HEK293 (cell line): ENCODE results near the gene OR2S2.

Experiments
- CTCF ChIA-PET: fragments of 350-600 bp; formaldehyde crosslinking; extraction: SDS; loops from one replicate; lab custom pipeline; 2021; ENCODE audit warnings: antibody characterized with exemption; lab: Yijun Ruan, JAX
- POLR2A ChIA-PET: fragments of 300-600 bp; formaldehyde crosslinking; extraction: SDS; loops from one replicate; lab custom pipeline; 2020; ENCODE audit warnings: antibody characterized with exemption, inconsistent platforms; lab: Yijun Ruan, JAX
- H3K27ac ChIP-seq: fragments of 200-500 bp; sonication (Bioruptor generic); 2 replicates; pipeline ENCODE4 v1.5.1; 2014; ENCODE audit warnings: low read depth, low read length, control low read depth, inconsistent platforms; ENCODE audit errors: extremely low read depth
- H3K36me3 ChIP-seq, 2 experiments: fragments of 200-500 bp in 1 of 2; sonication (Bioruptor generic) in 1 of 2; 1 replicate in 1 of 2; 2 replicates in 1 of 2; pipeline ENCODE4 v1.5.1; 2014 to 2017; ENCODE audit warnings: inconsistent platforms in 2 of 2, low read length in 2 of 2; ENCODE audit not compliant: control insufficient read depth in 2 of 2, insufficient read depth in 1 of 2
- H3K4me1 ChIP-seq: fragments of 200-500 bp; sonication (Bioruptor generic); 2 replicates; pipeline ENCODE4 v1.5.1; 2014; ENCODE audit warnings: mild to moderate bottlenecking, low read length, inconsistent platforms; ENCODE audit not compliant: control insufficient read depth, insufficient read depth
- H3K4me3 ChIP-seq: 2 replicates; pipeline ENCODE4 v1.5.1; 2011; ENCODE audit warnings: low read depth, mild to moderate bottlenecking, control low read depth, low read length, moderate library complexity
- H3K9me3 ChIP-seq: fragments of 200-500 bp; sonication (Bioruptor generic); 2 replicates; pipeline ENCODE4 v1.5.1; 2014; ENCODE audit warnings: low read depth, low read length, inconsistent platforms; ENCODE audit not compliant: control insufficient read depth, insufficient read depth
- GLI4 ChIP-seq: fragments of 450-650 bp; formaldehyde crosslinking; IDR thresholded peaks from 2 replicates; pipeline ENCODE4 v1.5.1; 2016; ENCODE audit warnings: missing biosample characterization, missing genetic modification characterization
- HOXC10 ChIP-seq: sonication (generic); formaldehyde crosslinking; IDR thresholded peaks from 2 replicates; pipeline ENCODE4 v1.8.1; 2023; ENCODE audit warnings: mild to moderate bottlenecking, missing genetic modification reagents
- KLF16 ChIP-seq: fragments of 450-650 bp; formaldehyde crosslinking; IDR thresholded peaks from 2 replicates; pipeline ENCODE4 v1.5.1; 2017; ENCODE audit warnings: missing biosample characterization, missing genetic modification characterization
- MEIS1 ChIP-seq: sonication (generic); formaldehyde crosslinking; IDR thresholded peaks from 2 replicates; pipeline ENCODE4 v1.8.1; 2022; ENCODE audit warnings: missing genetic modification reagents, mild to moderate bottlenecking, borderline replicate concordance
- MYNN ChIP-seq: fragments of 450-650 bp; formaldehyde crosslinking; IDR thresholded peaks from 2 replicates; pipeline ENCODE4 v1.5.1; 2016; ENCODE audit warnings: missing biosample characterization, missing genetic modification characterization, borderline replicate concordance
- OSR2 ChIP-seq: fragments of 450-650 bp; formaldehyde crosslinking; IDR thresholded peaks from 2 replicates; pipeline ENCODE4 v1.5.1; 2016; ENCODE audit warnings: missing biosample characterization, missing genetic modification characterization
- RBAK ChIP-seq: fragments of 450-650 bp; formaldehyde crosslinking; IDR thresholded peaks from 2 replicates; pipeline ENCODE4 v1.5.1; 2016; ENCODE audit warnings: missing biosample characterization, missing genetic modification characterization
- ZBTB10 ChIP-seq: fragments of 450-650 bp; formaldehyde crosslinking; IDR thresholded peaks from 2 replicates; pipeline ENCODE4 v1.5.1; 2016; ENCODE audit warnings: missing biosample characterization, missing genetic modification characterization
- ZBTB8A ChIP-seq: fragments of 450-650 bp; formaldehyde crosslinking; IDR thresholded peaks from 2 replicates; pipeline ENCODE4 v1.5.1; 2016; ENCODE audit warnings: missing biosample characterization, missing genetic modification characterization
- ZEB2 ChIP-seq: fragments of 450-650 bp; formaldehyde crosslinking; IDR thresholded peaks from 2 replicates; pipeline ENCODE4 v1.5.1; 2016; ENCODE audit warnings: missing biosample characterization, missing genetic modification characterization
- ZFHX2 ChIP-seq: fragments of 450-650 bp; formaldehyde crosslinking; conservative IDR thresholded peaks from 2 replicates; pipeline ENCODE4 v1.5.1; 2016; ENCODE audit warnings: missing biosample characterization, missing genetic modification characterization
- ZFP37 ChIP-seq: fragments of 450-650 bp; formaldehyde crosslinking; IDR thresholded peaks from 2 replicates; pipeline ENCODE4 v1.5.1; 2016; ENCODE audit warnings: missing biosample characterization, missing genetic modification characterization
- ZNF138 ChIP-seq: fragments of 450-650 bp; formaldehyde crosslinking; IDR thresholded peaks from 2 replicates; pipeline ENCODE4 v1.5.1; 2016; ENCODE audit warnings: missing biosample characterization, missing genetic modification characterization, borderline replicate concordance
- ZNF140 ChIP-seq: fragments of 450-650 bp; formaldehyde crosslinking; IDR thresholded peaks from 2 replicates; pipeline ENCODE4 v1.5.1; 2016; ENCODE audit warnings: missing biosample characterization, missing genetic modification characterization
- ZNF146 ChIP-seq: fragments of 450-650 bp; formaldehyde crosslinking; IDR thresholded peaks from 2 replicates; pipeline ENCODE4 v1.5.1; 2016; ENCODE audit warnings: missing biosample characterization, missing genetic modification characterization
- ZNF19 ChIP-seq: fragments of 450-650 bp; formaldehyde crosslinking; IDR thresholded peaks from 2 replicates; pipeline ENCODE4; 2016; ENCODE audit warnings: missing biosample characterization, missing genetic modification characterization, low read depth
- ZNF202 ChIP-seq: fragments of 450-650 bp; formaldehyde crosslinking; IDR thresholded peaks from 2 replicates; pipeline ENCODE4 v1.5.1; 2016; ENCODE audit warnings: missing biosample characterization, missing genetic modification characterization, borderline replicate concordance
- ZNF223 ChIP-seq: fragments of 450-650 bp; formaldehyde crosslinking; IDR thresholded peaks from 2 replicates; pipeline ENCODE4 v1.5.1; 2016; ENCODE audit warnings: missing biosample characterization, missing genetic modification characterization
- ZNF280C ChIP-seq: fragments of 450-650 bp; formaldehyde crosslinking; IDR thresholded peaks from 2 replicates; pipeline ENCODE4 v1.5.1; 2016; ENCODE audit warnings: missing biosample characterization, missing genetic modification characterization
- ZNF394 ChIP-seq: fragments of 450-650 bp; formaldehyde crosslinking; IDR thresholded peaks from 2 replicates; pipeline ENCODE4 v1.5.1; 2016; ENCODE audit warnings: missing biosample characterization, missing genetic modification characterization, mild to moderate bottlenecking, moderate library complexity, borderline replicate concordance
- ZNF416 ChIP-seq: fragments of 450-650 bp; formaldehyde crosslinking; IDR thresholded peaks from 2 replicates; pipeline ENCODE4 v1.5.1; 2016; ENCODE audit warnings: missing biosample characterization, missing genetic modification characterization
- ZNF423 ChIP-seq: fragments of 450-650 bp; formaldehyde crosslinking; IDR thresholded peaks from 2 replicates; pipeline ENCODE4 v1.5.1; 2016; ENCODE audit warnings: missing biosample characterization, missing genetic modification characterization
- ZNF629 ChIP-seq: fragments of 450-650 bp; formaldehyde crosslinking; IDR thresholded peaks from 2 replicates; pipeline ENCODE4 v1.5.1; 2017; ENCODE audit warnings: missing biosample characterization, missing genetic modification characterization
- ZNF654 ChIP-seq: fragments of 450-650 bp; formaldehyde crosslinking; IDR thresholded peaks from 2 replicates; pipeline ENCODE4 v1.5.1; 2016; ENCODE audit warnings: low read depth, missing biosample characterization, missing genetic modification characterization
- ZNF670 ChIP-seq: fragments of 450-650 bp; formaldehyde crosslinking; IDR thresholded peaks from 2 replicates; pipeline ENCODE4 v1.5.1; 2016; ENCODE audit warnings: missing biosample characterization, missing genetic modification characterization, low read depth
- ZNF704 ChIP-seq: fragments of 450-650 bp; formaldehyde crosslinking; IDR thresholded peaks from 2 replicates; pipeline ENCODE4 v1.5.1; 2016; ENCODE audit warnings: missing biosample characterization, missing genetic modification characterization
- ZNF785 ChIP-seq: fragments of 450-650 bp; formaldehyde crosslinking; IDR thresholded peaks from 2 replicates; pipeline ENCODE4 v1.5.1; 2016; ENCODE audit warnings: missing biosample characterization, missing genetic modification characterization
- ZSCAN30 ChIP-seq: fragments of 450-650 bp; IDR thresholded peaks from 2 replicates; pipeline ENCODE4 v1.5.1; 2018; ENCODE audit warnings: missing biosample characterization, mild to moderate bottlenecking, missing genetic modification characterization, moderate library complexity
- ZSCAN5A ChIP-seq: fragments of 450-650 bp; formaldehyde crosslinking; IDR thresholded peaks from 2 replicates; pipeline ENCODE4 v1.5.1; 2016; ENCODE audit warnings: missing biosample characterization, missing genetic modification characterization

The OR2S2 gene

GRCh38 chr9:35933550-35934067, 24.3 kb downstream of the OR2S2 start:
- Histone ChIP-seq H3K36me3 (no peaks in the 10 kb centered on the region), H3K9me3 (no peaks in the 10 kb centered on the region), H3K4me3 (no peak overlapping the region), H3K27ac (no peak overlapping the region), H3K4me1 (no peaks in the 10 kb centered on the region)
- TF ChIP-seq ZNF202 (tag by site-specific recombination) (no peak), ZNF629 (no peak), MYNN (tag by site-specific recombination) (no peak), ZNF423 (tag by site-specific recombination) (no peak), ZNF416 (no peak), OSR2 (tag by site-specific recombination) (no peak), MEIS1 (CRISPR knock-in tag) (no peak), ZNF146 (tag by site-specific recombination) (no peak), HOXC10 (CRISPR knock-in tag) (no peak), RBAK (tag by site-specific recombination) (no peak), ZNF704 (tag by site-specific recombination) (no peak)
- CTCF ChIA-PET: interaction anchor here (0.6 to 8.7 kb wide), 8 partner anchors 12 to 992 kb away, joined by 3 to 46 read pairs (median 5); no protein-coding TSS in a partner anchor
- POLR2A ChIA-PET: no interaction called here

GRCh38 chr9:35932735-35933134, 25.2 kb downstream of the OR2S2 start:
- ChIA-PET POLR2A (interaction anchor here (0.7 kb wide), 1 partner anchor 173 kb away, joined by 3 read pairs; no protein-coding TSS in a partner anchor), CTCF (interaction anchor here (0.5 to 8.7 kb wide), 7 partner anchors 11 to 38 kb away, joined by 3 to 46 read pairs (median 5); no protein-coding TSS in a partner anchor)
- Histone ChIP-seq H3K4me3 (no peak overlapping the region), H3K36me3 (no peaks in the 10 kb centered on the region), H3K9me3 (no peaks in the 10 kb centered on the region), H3K27ac (no peak overlapping the region), H3K4me1 (no peaks in the 10 kb centered on the region)
- TF ChIP-seq ZFHX2 (no peak), ZNF138 (no peak), ZNF670 (no peak), ZNF19 (tag by site-specific recombination) (no peak), ZBTB10 (tag by site-specific recombination) (no peak), ZNF223 (no peak), ZSCAN30 (tag by site-specific recombination) (no peak), ZNF280C (tag by site-specific recombination) (no peak), GLI4 (no peak), ZFP37 (tag by site-specific recombination) (no peak), ZBTB8A (tag by site-specific recombination) (no peak), KLF16 (tag by site-specific recombination) (no peak), ZEB2 (no peak), ZNF140 (no peak), ZNF394 (tag by site-specific recombination) (no peak), ZNF785 (tag by site-specific recombination) (no peak), ZNF654 (tag by site-specific recombination) (no peak), ZSCAN5A (tag by site-specific recombination) (no peak)
